Retinal pigment epithelial cell (primary cell): Measurements from ENCODE around the gene TIAM2.
"Not testable (repeated sequence)": the region's sequence is repeated elsewhere in the genome, so short reads cannot be mapped to it uniquely, and the experiment has no call there.

ENCODE experiments used
- DNase-seq: peaks from one replicate; pipeline ENCODE4 v3.0.0-alpha.2; 2010; ENCODE audit warnings: low read depth
- H3K4me3 ChIP-seq: 2 replicates; pipeline ENCODE4 v1.5.1; 2011; ENCODE audit warnings: mild to moderate bottlenecking, low read length, control low read depth, moderate library complexity
- TF ChIP-seq, protein P1 (sequence below): conservative IDR thresholded peaks from 2 replicates; pipeline ENCODE4 v1.5.1; 2011; ENCODE audit warnings: low read depth, low read length, control low read depth, inconsistent platforms

The TIAM2 gene

DNA sequence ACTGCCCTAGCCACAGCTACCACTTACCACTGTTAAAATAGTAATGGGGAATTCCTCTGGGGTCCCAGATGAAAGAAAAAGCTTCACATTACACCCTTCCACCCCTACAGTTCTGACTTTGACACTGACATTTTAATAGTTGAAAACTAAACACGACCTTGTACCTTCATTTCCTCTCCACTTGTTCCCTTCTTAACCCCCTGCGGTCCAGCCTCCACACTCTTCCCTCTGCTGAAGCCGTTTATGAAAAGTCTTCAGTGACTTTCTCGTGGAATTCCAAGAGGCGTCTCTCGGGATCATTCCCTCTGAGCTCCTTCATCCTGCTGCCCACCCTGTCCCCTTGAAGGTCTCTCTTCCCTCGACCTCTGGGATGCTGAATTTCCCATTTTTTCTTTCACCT lies 36.6 kb upstream of the TIAM2 start:
- no peak for DNase-seq
- no peak overlapping the region for H3K4me3 ChIP-seq
- TF ChIP-seq, protein P1, sequence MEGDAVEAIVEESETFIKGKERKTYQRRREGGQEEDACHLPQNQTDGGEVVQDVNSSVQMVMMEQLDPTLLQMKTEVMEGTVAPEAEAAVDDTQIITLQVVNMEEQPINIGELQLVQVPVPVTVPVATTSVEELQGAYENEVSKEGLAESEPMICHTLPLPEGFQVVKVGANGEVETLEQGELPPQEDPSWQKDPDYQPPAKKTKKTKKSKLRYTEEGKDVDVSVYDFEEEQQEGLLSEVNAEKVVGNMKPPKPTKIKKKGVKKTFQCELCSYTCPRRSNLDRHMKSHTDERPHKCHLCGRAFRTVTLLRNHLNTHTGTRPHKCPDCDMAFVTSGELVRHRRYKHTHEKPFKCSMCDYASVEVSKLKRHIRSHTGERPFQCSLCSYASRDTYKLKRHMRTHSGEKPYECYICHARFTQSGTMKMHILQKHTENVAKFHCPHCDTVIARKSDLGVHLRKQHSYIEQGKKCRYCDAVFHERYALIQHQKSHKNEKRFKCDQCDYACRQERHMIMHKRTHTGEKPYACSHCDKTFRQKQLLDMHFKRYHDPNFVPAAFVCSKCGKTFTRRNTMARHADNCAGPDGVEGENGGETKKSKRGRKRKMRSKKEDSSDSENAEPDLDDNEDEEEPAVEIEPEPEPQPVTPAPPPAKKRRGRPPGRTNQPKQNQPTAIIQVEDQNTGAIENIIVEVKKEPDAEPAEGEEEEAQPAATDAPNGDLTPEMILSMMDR: no peak

DNA sequence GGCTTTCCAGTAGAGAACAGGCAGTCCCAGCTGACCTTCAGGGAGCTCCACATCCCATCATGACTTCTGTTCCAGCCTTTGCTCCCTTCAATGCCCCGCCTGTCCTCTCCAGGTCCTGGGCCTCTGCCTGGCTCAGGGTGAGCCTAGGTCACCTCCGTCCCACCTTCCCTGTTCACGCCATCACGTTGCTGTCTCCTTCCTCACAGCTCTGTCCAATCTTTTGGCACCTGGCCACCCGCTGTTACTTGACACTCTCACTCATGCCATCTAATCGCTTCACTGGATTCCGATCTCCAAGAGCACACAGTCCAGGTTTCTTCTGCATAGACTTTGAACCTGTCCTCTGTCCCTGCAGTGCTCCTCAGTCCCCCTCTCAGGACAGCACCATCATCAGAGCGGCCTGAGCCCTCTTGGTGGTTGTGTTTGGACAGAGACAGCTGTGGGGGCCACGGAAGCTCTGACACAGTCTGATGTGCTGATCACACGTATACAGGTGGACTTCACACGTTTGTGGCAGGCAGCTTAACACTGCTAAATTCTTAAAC lies 34.7 kb upstream of the TIAM2 start:
- H3K4me3 ChIP-seq: no peak overlapping the region
- TF ChIP-seq, protein P1: no peak
- no peak for DNase-seq

DNA sequence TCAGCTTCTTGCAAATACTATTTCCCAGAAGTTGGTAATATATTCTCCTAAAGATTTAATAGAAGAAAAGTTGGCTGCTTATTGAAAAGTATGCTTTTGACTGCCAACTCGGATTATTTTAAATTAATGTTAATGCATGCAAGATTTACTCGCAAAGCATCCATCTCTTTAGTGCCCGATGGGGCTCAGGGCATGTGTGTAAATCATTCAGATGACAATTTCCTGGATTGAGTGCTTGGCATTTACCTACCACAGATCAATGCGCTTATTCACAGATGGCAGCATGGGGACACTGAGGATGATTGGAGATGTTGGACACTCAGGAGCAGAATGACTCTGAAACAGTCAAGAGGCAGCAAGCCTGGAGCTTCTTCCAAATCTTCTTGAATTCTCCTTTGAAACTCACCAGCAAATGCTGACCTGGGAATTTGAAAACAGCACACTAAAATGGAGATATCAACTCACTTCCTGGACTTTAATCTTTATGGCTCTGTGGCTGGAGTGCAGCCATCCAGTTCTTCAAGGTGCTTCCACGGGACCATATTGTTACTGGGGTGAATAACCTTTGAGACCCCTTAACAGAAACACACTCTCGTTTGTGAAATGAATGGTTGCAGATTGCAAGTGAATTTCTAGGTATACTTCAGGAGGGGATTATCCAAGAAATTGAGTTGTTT lies 34.1 kb upstream of the TIAM2 start:
- TF ChIP-seq, protein P1: no peak
- no peak for DNase-seq
- H3K4me3 ChIP-seq: no peak overlapping the region

DNA sequence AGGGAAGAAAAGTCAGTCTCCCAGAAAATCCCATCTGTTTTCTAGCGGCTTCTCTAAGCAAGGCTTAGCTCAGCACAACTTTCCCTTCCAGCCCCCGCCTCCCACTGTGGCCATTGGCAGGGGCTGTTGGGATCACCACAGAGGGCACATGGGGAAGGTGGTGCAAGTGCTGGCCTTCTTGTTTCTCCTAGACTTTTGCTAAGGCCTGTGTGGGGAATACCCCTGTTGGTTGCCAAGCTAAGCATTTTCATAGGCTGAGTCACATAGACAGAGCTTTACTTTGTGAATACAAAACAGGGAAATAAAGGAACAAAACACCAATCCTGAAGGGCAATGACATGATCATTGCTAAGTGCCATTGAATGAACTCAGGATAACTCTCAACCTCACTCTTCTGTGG lies 32.4 kb upstream of the TIAM2 start:
- no peak for DNase-seq
- H3K4me3 ChIP-seq: no peak overlapping the region
- TF ChIP-seq, protein P1: no peak

DNA sequence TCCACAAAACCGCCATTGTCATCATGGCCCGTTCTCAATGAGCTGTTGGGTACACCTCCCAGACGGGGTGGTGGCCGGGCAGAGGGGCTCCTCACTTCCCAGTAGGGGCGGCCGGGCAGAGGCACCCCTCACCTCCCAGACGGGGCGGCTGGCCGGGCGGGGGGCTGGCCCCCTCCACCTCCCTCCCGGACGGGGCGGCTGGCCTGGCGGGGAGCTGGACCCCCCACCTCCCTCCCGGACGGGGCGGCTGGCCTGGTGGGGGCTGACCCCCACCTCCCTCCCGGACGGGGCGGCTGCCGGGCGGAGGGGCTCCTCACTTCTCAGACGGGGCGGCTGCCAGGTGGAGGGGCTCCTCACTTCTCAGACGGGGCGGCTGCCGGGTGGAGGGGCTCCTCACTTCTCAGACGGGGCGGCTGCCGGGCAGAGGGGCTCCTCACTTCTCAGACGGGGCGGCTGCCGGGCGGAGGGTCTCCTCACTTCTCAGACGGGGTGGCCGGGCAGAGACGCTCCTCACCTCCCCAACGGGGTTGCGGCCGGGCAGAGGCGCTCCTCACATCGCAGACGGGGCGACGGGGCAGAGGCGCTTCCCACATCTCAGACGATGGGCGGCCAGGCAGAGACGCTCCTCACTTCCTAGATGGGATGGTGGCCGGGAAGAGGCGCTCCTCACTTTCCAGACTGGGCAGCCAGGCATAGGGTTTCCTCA lies 28.9 kb upstream of the TIAM2 start:
- not testable (repeated sequence) for H3K4me3 ChIP-seq, DNase-seq

DNA sequence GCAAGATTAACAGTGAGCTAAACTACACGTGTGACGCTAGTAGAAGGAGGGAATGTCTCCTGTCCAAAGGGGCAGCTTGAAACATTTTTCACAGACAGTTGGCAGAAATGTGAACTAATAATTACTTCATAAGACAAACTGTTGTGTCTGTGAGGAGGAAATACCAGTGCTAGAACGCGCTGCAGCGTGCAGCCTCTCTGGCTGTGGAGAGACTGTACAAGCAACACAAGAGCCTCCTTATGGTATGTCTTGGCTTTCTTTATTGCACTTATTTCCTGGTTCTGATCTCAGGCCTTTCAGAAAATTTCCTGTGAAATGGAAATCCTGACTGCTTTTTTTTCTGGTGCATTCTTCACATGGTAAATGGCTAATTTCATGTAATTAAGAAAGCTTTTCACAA lies 25.3 kb upstream of the TIAM2 start:
- TF ChIP-seq, protein P1: no peak
- no peak overlapping the region for H3K4me3 ChIP-seq
- peak; percentile 11 for DNase-seq

DNA sequence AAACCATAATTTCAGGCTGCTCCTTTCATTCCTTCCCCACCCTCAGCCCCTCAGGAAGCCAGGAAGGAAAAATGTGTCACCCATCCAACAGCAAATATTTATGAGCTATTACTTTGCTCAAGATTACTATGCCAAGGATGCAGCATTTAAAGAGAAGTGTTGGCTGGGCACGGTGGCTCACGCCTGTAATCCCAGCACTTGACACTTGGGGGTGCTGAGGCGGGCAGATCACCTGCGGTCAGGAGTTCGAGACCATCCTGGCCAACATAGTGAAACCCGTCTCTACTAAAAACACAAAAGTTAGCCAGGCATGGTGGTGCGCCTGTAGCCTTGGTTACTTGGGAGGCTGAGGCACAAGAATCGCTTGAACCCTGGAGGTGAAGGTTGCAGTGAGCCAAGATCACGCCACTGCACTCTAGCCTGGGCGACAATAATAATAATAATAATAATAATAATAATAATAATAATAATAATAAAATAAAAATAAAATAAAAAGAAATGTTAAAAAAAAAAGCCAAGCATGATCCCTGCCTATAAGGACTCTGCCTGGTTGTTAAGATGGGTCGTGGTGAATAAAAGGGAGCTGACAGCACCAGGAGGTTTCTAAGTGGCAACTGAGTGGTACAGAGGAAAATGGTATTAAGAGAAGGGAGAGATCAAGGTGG lies 20.5 kb upstream of the TIAM2 start:
- TF ChIP-seq, protein P1: peak; percentile 15
- DNase-seq: no peak
- no peak overlapping the region for H3K4me3 ChIP-seq
